Fibroblast of villous mesenchyme (primary cell): ENCODE results near the gene RASSF6. TPM values are rescaled to one million over a fixed set of nuclear protein-coding genes. Genes with fewer than 3 reads are reported as not detected.
"Not testable (repeated sequence)": the region's sequence is repeated elsewhere in the genome, so short reads cannot be mapped to it uniquely, and the experiment has no call there.

Experiments
- DNase-seq: peaks from one replicate; pipeline ENCODE4 v3.0.0-alpha.2; 2010; ENCODE audit warnings: low read depth
- H3K4me3 ChIP-seq: 2 replicates; pipeline ENCODE4 v1.5.1; 2011; ENCODE audit warnings: low read depth, mild to moderate bottlenecking, low read length
- CTCF ChIP-seq: IDR thresholded peaks from 2 replicates; pipeline ENCODE4 v1.5.1; 2012; ENCODE audit warnings: low read depth, mild to moderate bottlenecking, low read length; ENCODE audit not compliant: insufficient read depth
- total RNA-seq: library from RNA; depleted of rRNA; stranded (reverse); fragments of >200 nt; gene quantifications from 2 replicates; pipeline ENCODE4 v1.2.3, GENCODE V29; 2012

The RASSF6 gene
- total RNA-seq, 1 donor, result not detected

- TF ChIP-seq CTCF, result no peak
- no peak overlapping the region for H3K4me3 ChIP-seq
- no peak for DNase-seq
Measured at GRCh38 chr4:73646117-73646516, 25.9 kb upstream of the RASSF6 start.

GRCh38 chr4:73631565-73632226, 11.5 kb upstream of the RASSF6 start:
- H3K4me3 ChIP-seq, result no peak overlapping the region
- DNase-seq, result no peak
- TF ChIP-seq CTCF, result no peak

GRCh38 chr4:73628834-73629233, 8.6 kb upstream of the RASSF6 start:
- DNase-seq, H3K4me3 ChIP-seq: not testable (repeated sequence)

- no peak for DNase-seq
- H3K4me3 ChIP-seq, result no peak overlapping the region
- no peak for TF ChIP-seq CTCF
Measured at GRCh38 chr4:73621357-73621756, 1.1 kb upstream of the RASSF6 start.

GRCh38 chr4:73619346-73619745, 890 bp downstream of the RASSF6 start:
- no peak for TF ChIP-seq CTCF
- DNase-seq, result no peak
- no peak overlapping the region for H3K4me3 ChIP-seq

GRCh38 chr4:73617256-73617655, 3.0 kb downstream of the RASSF6 start:
- H3K4me3 ChIP-seq, result no peak overlapping the region
- TF ChIP-seq CTCF, result no peak
- DNase-seq, result no peak

- no peak overlapping the region for H3K4me3 ChIP-seq
- no peak for DNase-seq
- TF ChIP-seq CTCF, result no peak
Measured at GRCh38 chr4:73615613-73616012, 4.6 kb downstream of the RASSF6 start.
